Calu3 (cell line): ENCODE data around the gene TRO. TPM values are rescaled to one million over a fixed set of nuclear protein-coding genes. Genes with fewer than 3 reads are reported as not detected.

ENCODE experiments used
- BruUV-seq: library from RNA; stranded (reverse); fragments of 400-500 nt; replicated peaks from 2 replicates; lab custom pipeline; 2021; lab: Mats Ljungman, UMichigan
- CTCF ChIA-PET: fragments of 300-600 bp; sonication (Branson Sonifier 250); formaldehyde crosslinking; loops from one replicate; lab custom pipeline; 2022; ENCODE audit warnings: antibody characterized with exemption; lab: Charles Lee
- DNase-seq: peaks from one replicate; pipeline ENCODE4 v3.0.0; 2022
- H3K27ac Mint-ChIP-seq: one replicate; pipeline ENCODE4 v1.8.0; 2022; ENCODE audit warnings: mixed read lengths; ENCODE audit not compliant: unreplicated experiment
- H3K27me3 Mint-ChIP-seq: one replicate; pipeline ENCODE4 v1.8.0; 2022; ENCODE audit warnings: mixed read lengths; ENCODE audit not compliant: unreplicated experiment
- H3K36me3 Mint-ChIP-seq: one replicate; pipeline ENCODE4 v1.8.0; 2022; ENCODE audit warnings: mild to moderate bottlenecking, moderate library complexity, mixed read lengths; ENCODE audit not compliant: insufficient read depth, unreplicated experiment
- H3K4me1 Mint-ChIP-seq: one replicate; pipeline ENCODE4 v1.8.0; 2022; ENCODE audit warnings: mild to moderate bottlenecking, low read depth, mixed read lengths; ENCODE audit not compliant: unreplicated experiment
- H3K4me3 Mint-ChIP-seq: one replicate; pipeline ENCODE4 v1.8.0; 2022; ENCODE audit warnings: mild to moderate bottlenecking, low read depth, moderate library complexity, mixed read lengths; ENCODE audit not compliant: unreplicated experiment
- H3K9me3 Mint-ChIP-seq: one replicate; pipeline ENCODE4 v1.8.0; 2022; ENCODE audit warnings: low read depth, mixed read lengths; ENCODE audit not compliant: unreplicated experiment
- CTCF ChIP-seq: fragments of 200-600 bp; IDR thresholded peaks from one replicate; pipeline ENCODE4 v1.8.0; 2022; ENCODE audit warnings: antibody characterized with exemption; ENCODE audit not compliant: unreplicated experiment
- intact Hi-C: fragments of 100-400 bp; cut with micrococcal nuclease; formaldehyde crosslinking; loops from one replicate; pipeline ENCODE4 v1.10.0; 2022; ENCODE audit not compliant: unreplicated experiment
- total RNA-seq: library from RNA; stranded (reverse); gene quantifications from 2 replicates; pipeline ENCODE4 v1.2.3, GENCODE V29; 2022

The TRO gene
- total RNA-seq, 1 experiment from 2014 or later: not detected

GRCh38 chrX:54950730-54951375, 30.2 kb downstream of the TRO start:
- intact Hi-C loops: no loop called here
- no peak overlapping the region for H3K27ac Mint-ChIP-seq
- no peak for DNase-seq
- peaks cover 13% of the 10 kb centered on the region for H3K27me3 Mint-ChIP-seq
- no peaks in the 10 kb centered on the region for H3K4me1 Mint-ChIP-seq
- BruUV-seq: no TSS peak
- no peak overlapping the region for H3K4me3 Mint-ChIP-seq
- CTCF ChIA-PET: no interaction called here
- TF ChIP-seq CTCF: no peak
- H3K9me3 Mint-ChIP-seq: peaks cover 3% of the 10 kb centered on the region
- no peaks in the 10 kb centered on the region for H3K36me3 Mint-ChIP-seq

GRCh38 chrX:54961750-54962149, 41.1 kb downstream of the TRO start:
- H3K36me3 Mint-ChIP-seq: no peaks in the 10 kb centered on the region
- CTCF ChIA-PET: no interaction called here
- H3K27me3 Mint-ChIP-seq: peaks cover 22% of the 10 kb centered on the region
- BruUV-seq: no TSS peak
- no peak for DNase-seq
- H3K4me3 Mint-ChIP-seq: no peak overlapping the region
- TF ChIP-seq CTCF: no peak
- H3K9me3 Mint-ChIP-seq: peaks cover 7% of the 10 kb centered on the region
- intact Hi-C loops: no loop called here
- no peak overlapping the region for H3K27ac Mint-ChIP-seq
- H3K4me1 Mint-ChIP-seq: no peaks in the 10 kb centered on the region

- Mint-ChIP-seq H3K9me3 (peaks cover 3% of the 10 kb centered on the region), H3K36me3 (no peaks in the 10 kb centered on the region), H3K27ac (no peak overlapping the region), H3K4me3 (no peak overlapping the region), H3K4me1 (no peaks in the 10 kb centered on the region), H3K27me3 (peaks cover 12% of the 10 kb centered on the region)
- DNase-seq: no peak
- BruUV-seq: no TSS peak
- no peak for TF ChIP-seq CTCF
- intact Hi-C loops: no loop called here
- CTCF ChIA-PET: no interaction called here
These were observed 44.3 kb downstream of the TRO start for GRCh38 chrX:54964766-54965497.

- Mint-ChIP-seq H3K4me3 (no peak overlapping the region), H3K27me3 (no peaks in the 10 kb centered on the region), H3K9me3 (peaks cover 2% of the 10 kb centered on the region), H3K27ac (no peak overlapping the region), H3K36me3 (no peaks in the 10 kb centered on the region), H3K4me1 (no peaks in the 10 kb centered on the region)
- BruUV-seq: no TSS peak
- intact Hi-C loops: no loop called here
- no peak for DNase-seq
- CTCF ChIA-PET: no interaction called here
- no peak for TF ChIP-seq CTCF
These were observed 56.8 kb downstream of the TRO start for GRCh38 chrX:54977387-54977786.
